KOPT-K1 (cell line): ENCODE data around the gene CD164L2.
"Not testable (repeated sequence)": the region's sequence is repeated elsewhere in the genome, so short reads cannot be mapped to it uniquely, and the experiment has no call there.

Experiments
- H3K27ac ChIP-seq: fragments of 200-600 bp; sonication (generic); 2 replicates; pipeline ENCODE4 v1.5.1; 2016; ENCODE audit warnings: antibody characterized with exemption, mild to moderate bottlenecking, low read depth, low read length; ENCODE audit not compliant: poor library complexity, severe bottlenecking
- H3K36me3 ChIP-seq: fragments of 200-600 bp; sonication (generic); 2 replicates; pipeline ENCODE4 v1.5.1; 2017; ENCODE audit warnings: antibody characterized with exemption, mild to moderate bottlenecking, low read length, moderate library complexity; ENCODE audit not compliant: insufficient read depth
- H3K9me3 ChIP-seq: fragments of 200-600 bp; sonication (generic); 2 replicates; pipeline ENCODE4 v1.5.1; 2017; ENCODE audit warnings: antibody characterized with exemption, low read length, mild to moderate bottlenecking; ENCODE audit not compliant: insufficient read depth, poor library complexity, severe bottlenecking

CD164L2 gene

DNA sequence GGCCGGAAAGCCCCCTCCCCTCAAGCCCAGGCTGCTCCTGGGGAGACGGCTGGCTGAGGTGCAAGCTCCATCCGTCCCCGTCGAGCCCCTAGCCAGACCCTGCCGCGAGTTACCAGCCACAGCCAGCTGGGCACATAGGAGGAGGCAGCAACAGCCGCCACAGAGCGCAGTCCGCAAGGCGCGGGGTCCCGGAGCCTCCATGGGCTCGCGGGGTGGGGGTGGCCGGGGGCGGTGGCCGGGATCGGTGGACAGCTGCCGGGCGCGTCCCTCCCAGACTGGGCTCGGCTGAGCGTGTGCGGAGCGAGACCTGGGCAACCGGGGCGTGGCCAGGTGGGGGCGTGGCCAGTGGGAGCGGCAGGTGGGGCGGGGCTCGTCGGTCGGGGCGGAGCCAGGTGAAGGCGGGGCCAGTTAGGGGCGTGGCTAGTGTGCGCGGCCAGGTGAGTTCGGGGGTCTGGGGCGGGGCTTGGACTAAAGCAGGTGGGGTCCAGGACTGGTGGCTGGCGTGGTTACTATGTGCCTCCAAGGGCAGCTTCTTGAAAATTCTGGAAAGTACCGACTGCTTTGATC is at the start of gene CD164L2:
TSS of gene CD164L2 (minus strand) at position 295 of the 567 bp plus-strand sequence. CDS start at position 201, 94 bp downstream.
- H3K36me3 ChIP-seq, result no peaks in the 10 kb centered on the region
- H3K27ac ChIP-seq, result no peak within 1 kb of the TSS
- H3K9me3 ChIP-seq, result no peaks in the 10 kb centered on the region

GRCh38 chr1:27432725-27433124 is 49.6 kb upstream of the CD164L2 start:
- not testable (repeated sequence) for H3K9me3 ChIP-seq, H3K36me3 ChIP-seq, H3K27ac ChIP-seq

- Histone ChIP-seq H3K36me3 (peaks cover 15% of the 10 kb centered on the region), H3K27ac (peak overlapping the region; percentile 51), H3K9me3 (no peaks in the 10 kb centered on the region)
These were observed 48.4 kb upstream of the CD164L2 start for GRCh38 chr1:27431601-27431940.

- Histone ChIP-seq H3K36me3 (peaks cover 21% of the 10 kb centered on the region), H3K9me3 (no peaks in the 10 kb centered on the region), H3K27ac (peak overlapping the region; percentile 51)
These were observed 47.9 kb upstream of the CD164L2 start for GRCh38 chr1:27430903-27431600.

- no peaks in the 10 kb centered on the region for H3K9me3 ChIP-seq
- H3K27ac ChIP-seq, result peak overlapping the region; percentile 61
- peaks cover 37% of the 10 kb centered on the region for H3K36me3 ChIP-seq
These were observed 45.9 kb upstream of the CD164L2 start for GRCh38 chr1:27429029-27429425.

DNA sequence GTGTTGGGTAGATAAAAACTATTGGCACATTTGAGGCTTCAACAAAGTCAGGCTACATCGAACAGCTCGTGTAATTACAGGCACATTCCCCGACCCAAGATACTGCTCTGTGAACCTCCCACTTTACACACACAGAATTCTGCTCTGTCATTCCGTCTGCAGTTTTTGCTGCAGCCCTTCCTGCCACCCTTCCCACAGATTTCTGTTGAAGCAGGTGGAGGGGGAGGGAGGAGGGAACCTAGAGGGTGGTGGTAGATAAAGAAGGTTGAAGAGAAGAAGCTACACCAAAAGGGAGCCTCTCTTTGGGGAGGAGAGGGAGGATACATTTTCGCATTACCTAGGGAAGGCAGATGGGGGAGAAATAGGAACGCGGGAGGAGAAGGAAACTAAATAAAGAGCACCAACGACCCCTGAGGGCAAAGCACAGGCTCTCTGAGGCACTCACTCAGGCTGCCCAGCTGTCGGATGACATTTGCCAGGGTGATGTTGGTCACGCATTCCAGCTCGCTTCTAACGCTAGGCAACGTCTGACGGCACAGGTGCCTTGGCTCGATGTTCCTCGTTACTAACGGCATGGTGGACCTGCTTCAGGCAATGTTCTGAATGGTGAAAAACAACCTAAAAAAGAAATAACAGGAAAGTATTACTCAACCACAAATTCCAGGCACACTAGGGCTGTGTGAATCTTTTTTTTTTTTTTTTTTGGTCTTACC is 45.3 kb upstream of the CD164L2 start:
- Histone ChIP-seq H3K27ac (peak overlapping the region; percentile 61), H3K36me3 (peaks cover 37% of the 10 kb centered on the region), H3K9me3 (no peaks in the 10 kb centered on the region)

- no peaks in the 10 kb centered on the region for H3K9me3 ChIP-seq
- H3K36me3 ChIP-seq, result peaks cover 37% of the 10 kb centered on the region
- H3K27ac ChIP-seq, result peak overlapping the region; percentile 61
These were observed 44.7 kb upstream of the CD164L2 start for GRCh38 chr1:27427816-27428315.

- peaks cover 37% of the 10 kb centered on the region for H3K36me3 ChIP-seq
- H3K27ac ChIP-seq, result peak overlapping the region; percentile 61
- H3K9me3 ChIP-seq, result no peaks in the 10 kb centered on the region
These were observed 44.2 kb upstream of the CD164L2 start for GRCh38 chr1:27427329-27427728.

GRCh38 chr1:27423709-27424108 is 40.6 kb upstream of the CD164L2 start:
- H3K9me3 ChIP-seq, result no peaks in the 10 kb centered on the region
- H3K27ac ChIP-seq, result no peak overlapping the region
- H3K36me3 ChIP-seq, result peaks cover 46% of the 10 kb centered on the region

DNA sequence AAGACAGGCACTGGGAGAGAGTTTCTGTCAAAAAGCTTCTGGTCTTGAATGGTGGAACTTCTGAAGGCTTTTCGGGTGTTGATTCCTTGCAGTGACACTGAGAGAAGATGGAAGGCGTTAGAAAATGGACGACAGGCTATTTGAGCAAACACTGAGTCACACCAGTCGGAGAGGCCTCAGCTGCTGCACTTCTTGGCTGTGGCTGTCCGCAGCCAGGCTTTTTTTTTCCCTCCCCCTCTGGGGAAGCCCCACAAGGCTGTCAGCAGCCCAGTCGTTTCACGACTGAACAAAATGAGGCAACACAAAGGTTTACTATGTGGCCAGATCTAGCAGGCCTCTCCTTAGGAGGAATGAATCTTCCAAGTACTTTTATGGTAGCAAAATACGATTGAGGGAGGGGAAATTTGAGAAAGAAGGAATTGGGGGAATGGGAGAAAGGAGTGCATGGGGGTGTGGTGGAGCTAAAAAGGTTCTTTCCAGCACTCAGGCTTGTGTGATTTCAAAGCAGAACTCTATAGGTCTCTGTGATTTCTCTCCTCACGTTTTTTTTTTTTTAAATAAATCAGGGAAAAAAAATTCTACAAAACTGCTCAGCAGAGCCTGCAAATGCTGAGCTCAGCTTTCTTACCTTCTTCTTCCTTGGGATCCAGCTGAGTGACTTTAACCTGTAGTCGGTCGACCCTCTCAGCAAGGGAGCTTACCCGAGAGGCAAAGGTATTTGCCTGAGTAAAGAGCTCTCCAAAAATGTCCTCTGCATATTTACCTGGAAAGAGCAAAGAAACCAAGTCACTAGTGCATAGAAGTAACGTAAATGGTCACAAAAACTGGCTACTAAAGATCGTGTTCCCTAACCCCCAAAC is 35.4 kb upstream of the CD164L2 start:
- Histone ChIP-seq H3K36me3 (peaks cover 60% of the 10 kb centered on the region), H3K27ac (no peak overlapping the region), H3K9me3 (no peaks in the 10 kb centered on the region)

- Histone ChIP-seq H3K27ac (no peak overlapping the region), H3K9me3 (no peaks in the 10 kb centered on the region), H3K36me3 (peaks cover 69% of the 10 kb centered on the region)
These were observed 34.6 kb upstream of the CD164L2 start for GRCh38 chr1:27417713-27418112.

- Histone ChIP-seq H3K36me3 (peaks cover 80% of the 10 kb centered on the region), H3K27ac (no peak overlapping the region), H3K9me3 (no peaks in the 10 kb centered on the region)
These were observed 33.4 kb upstream of the CD164L2 start for GRCh38 chr1:27416387-27417111.

- Histone ChIP-seq H3K36me3 (peaks cover 99% of the 10 kb centered on the region), H3K9me3 (no peaks in the 10 kb centered on the region), H3K27ac (no peak overlapping the region)
These were observed 31.0 kb upstream of the CD164L2 start for GRCh38 chr1:27414091-27414490.

DNA sequence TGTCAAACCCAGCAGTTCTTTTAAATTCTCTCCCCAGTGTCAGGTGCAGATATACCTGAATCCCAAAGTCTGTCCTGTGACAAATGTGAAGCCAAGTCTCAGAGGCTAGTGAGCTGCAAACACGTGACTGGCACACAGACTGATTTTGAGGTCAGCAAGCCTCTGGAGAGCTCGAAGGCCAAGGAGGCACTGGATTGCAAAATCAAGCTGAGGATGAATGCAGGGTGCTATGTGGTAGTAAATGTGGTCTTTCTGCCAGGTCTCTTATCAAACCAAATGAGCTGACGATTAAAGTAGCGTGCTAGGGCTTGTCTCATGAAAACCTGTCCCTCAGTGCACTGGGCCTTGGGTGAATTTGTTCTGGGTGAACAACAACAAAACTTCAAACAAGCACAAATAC is 29.9 kb upstream of the CD164L2 start:
- Histone ChIP-seq H3K9me3 (no peaks in the 10 kb centered on the region), H3K36me3 (peaks cover 99% of the 10 kb centered on the region), H3K27ac (no peak overlapping the region)
